ENCODE data around the gene OLFML3. TPM values are rescaled to one million over a fixed set of nuclear protein-coding genes. Genes with fewer than 3 reads are reported as not detected.
A peak's percentile ranks its signal among the peaks of the same experiment; 100 is the strongest.

The OLFML3 gene
- total RNA-seq (2021; fragmentation: NEBNext Ultra II Directional; extraction: Animal tissue kit (Norgen Biotek cat#: 25700)) (55.3 and 56.0 TPM in 2 replicates), polyA plus RNA-seq (2011; rRNA removed) (72.1 and 72.3 TPM in 2 replicates), polyA minus RNA-seq (2011; rRNA and poly(A)+ RNA removed) (44.8 and 47.2 TPM in 2 replicates)
- 59.2 TPM for polyA plus RNA-seq (2011; cell fraction: cytosol; rRNA removed)
- polyA plus RNA-seq (2011; cell fraction: nucleus; rRNA removed) = 50.6 TPM
- polyA plus RNA-seq (2012, experiment 1 of 2) = 79.9 to 91.4 TPM (median 85.9 TPM) in 4 replicates
- polyA plus RNA-seq (2012, experiment 2 of 2) = 108 TPM
- 129 TPM for polyA plus RNA-seq (2013, experiment 1 of 2)
- 127 TPM for polyA plus RNA-seq (2013, experiment 2 of 2)
- polyA minus RNA-seq (2011; cell fraction: cytosol; rRNA and poly(A)+ RNA removed) = 24.4 TPM
- 13.5 TPM for polyA minus RNA-seq (2011; cell fraction: nucleus; rRNA and poly(A)+ RNA removed)
- long read RNA-seq, experiment 1, transcript OLFML3-201 (3 exons, 1,780 nt) = major isoform, 19 of 50 reads
- long read RNA-seq, experiment 1, partial matches to known transcripts = 31 of 50 reads
- long read RNA-seq, experiment 1, other reads (novel, unspliced or antisense) = 0 of 50 reads
- long read RNA-seq, experiment 2, transcript OLFML3-201 (3 exons, 1,780 nt) = major isoform, 89 of 99 reads
- long read RNA-seq, experiment 2, partial matches to known transcripts = 5 of 99 reads
- long read RNA-seq, experiment 2, other reads (novel, unspliced or antisense) = 2 of 99 reads

- H2BK12ac ChIP-seq (ENCODE audit: low read depth, low read length) = peak within 1 kb of the TSS; percentile 70
- H3K4me2 ChIP-seq (ENCODE audit: insufficient read depth in 1 of 2, low read depth in 2 of 2, low read length in 2 of 2) = peak within 1 kb of the TSS; percentile 53 to 69
- peak within 1 kb of the TSS; percentile 87 for H2BK5ac ChIP-seq (ENCODE audit: low read depth, low read length)
- H2AK5ac ChIP-seq (ENCODE audit: low read depth, low read length) = peak within 1 kb of the TSS; percentile 94; the same call in 1 of the 2 replicates
- H3K23ac ChIP-seq (ENCODE audit: insufficient read length) = no peak within 1 kb of the TSS
- peak within 1 kb of the TSS; percentile 49 for H3K4ac ChIP-seq (replicated peaks; ENCODE audit: insufficient read length, low read depth, low read length)
- ChIA-PET POLR2A (ENCODE audit: partially characterized antibody) (interaction anchor here (0.6 to 1.7 kb wide), 8 partner anchors 9 to 367 kb away, joined by 3 to 5 read pairs (median 4); no protein-coding TSS in a partner anchor), CTCF (ENCODE audit: partially characterized antibody) (interaction anchor here (0.6 to 4.0 kb wide), 59 partner anchors 8 to 1456 kb away, joined by 3 to 29 read pairs (median 4); partner anchors contain the start of gene SYT6)
- FAIRE-seq (peak; percentile 55), DNase-seq (ENCODE audit: low read depth in 1 of 2, low spot score in 2 of 2) (peak; percentile 84 to 85)
- H4K20me1 ChIP-seq (replicated peaks in 1 of 2; ENCODE audit: control insufficient read depth in 1 of 2, insufficient read depth in 2 of 2, low read length in 2 of 2) = no peaks in the 10 kb centered on the region
- H3K23me2 ChIP-seq (ENCODE audit: low read depth, low read length) = peaks cover 2% of the 10 kb centered on the region; the same call in 1 of the 2 replicates
- H3K9ac ChIP-seq (replicated peaks in 1 of 4; ENCODE audit: extremely low read depth in 1 of 4, low read depth in 3 of 4, low read length in 3 of 4) = peak within 1 kb of the TSS in 3 of 4 experiments; percentile 4 to 63 (median 49); a peak in 5 of 7 replicates
- no peaks in the 10 kb centered on the region for H3K9me3 ChIP-seq (ENCODE audit: insufficient read depth in 2 of 2, low read depth in 1 of 2, low read length in 1 of 2)
- peak within 1 kb of the TSS; percentile 8 to 48 (median 20); a peak in 5 of 8 replicates for H3K4me3 ChIP-seq (ENCODE audit: extremely low read depth in 1 of 4, insufficient read depth in 2 of 4, low read depth in 3 of 4, low read length in 4 of 4)
- peaks cover 0 to 15% of the 10 kb centered on the region in 2 experiments; a peak in 2 of 4 replicates for H3K79me2 ChIP-seq (ENCODE audit: control insufficient read depth in 1 of 2, insufficient read depth in 2 of 2, low read length in 2 of 2)
- H3K27me3 ChIP-seq (replicated peaks in 1 of 4; ENCODE audit: control insufficient read depth in 3 of 4, extremely low read depth in 1 of 4, insufficient read depth in 3 of 4, low read length in 3 of 4) = no peaks in the 10 kb centered on the region; a peak in 1 of 7 replicates
- no peak within 1 kb of the TSS for H2BK15ac ChIP-seq (ENCODE audit: low read length)
- peak within 1 kb of the TSS; percentile 86 for H3K27ac ChIP-seq (ENCODE audit: low read depth, low read length)
- no peak within 1 kb of the TSS for H4K8ac ChIP-seq (ENCODE audit: extremely low read depth, insufficient read depth, low read length)
- H3K36me3 ChIP-seq (ENCODE audit: control insufficient read depth in 2 of 4, insufficient read depth in 4 of 4, low read length in 3 of 4) = peaks cover 0 to 14% (median 2%) of the 10 kb centered on the region in 4 experiments; a peak in 3 of 8 replicates
- peaks cover 6% of the 10 kb centered on the region; the same call in 1 of the 2 replicates for H3K79me1 ChIP-seq (ENCODE audit: low read depth, low read length)
- peak within 1 kb of the TSS; percentile 76 for H2BK120ac ChIP-seq (replicated peaks; ENCODE audit: low read depth, low read length)
- H3K56ac ChIP-seq (replicated peaks; ENCODE audit: insufficient read length, low read depth, low read length) = peak within 1 kb of the TSS; percentile 12
- H2AFZ ChIP-seq (ENCODE audit: low read length) = no peak within 1 kb of the TSS
- H2BK20ac ChIP-seq (ENCODE audit: low read length) = peak within 1 kb of the TSS; percentile 92
- peaks cover 14 to 51% (median 27%) of the 10 kb centered on the region in 4 experiments for H3K4me1 ChIP-seq (replicated peaks in 1 of 4; ENCODE audit: control insufficient read depth in 3 of 4, insufficient read depth in 4 of 4, low read length in 3 of 4)
- peak within 1 kb of the TSS; percentile 32 for H4K5ac ChIP-seq (ENCODE audit: insufficient read length, low read depth, low read length)
- peak within 1 kb of the TSS; percentile 92 for H3K18ac ChIP-seq (ENCODE audit: extremely low read depth, low read length)
- H3K14ac ChIP-seq (ENCODE audit: insufficient read length) = no peak within 1 kb of the TSS
- 2% methylated on average over 13 of the region's 13 CpGs; no CpG with 5 or more reads in 1 of the 2 experiments for WGBS, 2 experiments (ENCODE audit: extremely low coverage in 1 of 2, insufficient coverage in 1 of 2, insufficient read length in 1 of 2, insufficient replicate concordance in 2 of 2, low coverage in 1 of 2, low lambda C conversion rate in 2 of 2, missing lambda C conversion rate in 1 of 2)
- peak within 1 kb of the TSS; percentile 82 for H4K91ac ChIP-seq (replicated peaks; ENCODE audit: insufficient read length, low read length)
- TF ChIP-seq SAP30 (IDR thresholded peaks at IDR 0.05; ENCODE audit: insufficient read depth, insufficient replicate concordance, low read length) (no peak), RAD21 (IDR thresholded peaks at IDR 0.05 in 1 of 2, conservative IDR thresholded peaks at IDR 0.05 in 1 of 2; ENCODE audit: low read depth in 2 of 2, low read length in 2 of 2) (peak; percentile 89 to 92), YY1 (IDR thresholded peaks at IDR 0.05; ENCODE audit: low read depth, low read length) (no peak; the same call in 1 of the 2 replicates), CBX8 (IDR thresholded peaks at IDR 0.05; ENCODE audit: borderline replicate concordance, low read depth, low read length) (no peak), TEAD4 (IDR thresholded peaks at IDR 0.05; ENCODE audit: low read depth, low read length) (peak; percentile 28), POLR2A (IDR thresholded peaks at IDR 0.05; ENCODE audit: control extremely low read depth in 1 of 2, low read depth in 2 of 2, low read length in 2 of 2) (peak in 1 of 2 experiments; percentile 50; a peak in 1 of 3 replicates), MAFK (IDR thresholded peaks at IDR 0.05; ENCODE audit: low read depth, low read length) (no peak)
Observed at GRCh38 chr1:113978863-113979702, at the start of gene OLFML3. Gene OLFML3, plus strand, starts transcription at chr1:113979474. Its CDS starts 43 bp downstream, at chr1:113979517.

Data from H1 (cell line).